ENCODE results near the gene DHX29.

Gene DHX29

GRCh38 chr5:55313870-55314617 is 6.5 kb upstream of the DHX29 start:
- H3K9ac ChIP-seq (ENCODE audit: low read length), result no peak overlapping the region
- peaks cover 18% of the 10 kb centered on the region; the same call in 1 of the 2 replicates for H3K9me3 ChIP-seq (ENCODE audit: control insufficient read depth, insufficient read depth, low read depth, low read length)
- H3K36me3 ChIP-seq (ENCODE audit: control insufficient read depth, insufficient read depth, low read length), result peaks cover 27% of the 10 kb centered on the region
- no peaks in the 10 kb centered on the region for H3K27me3 ChIP-seq (ENCODE audit: control insufficient read depth, insufficient read depth, low read length)
- H3K27ac ChIP-seq (ENCODE audit: low read depth, low read length), result no peak overlapping the region
- peaks cover 6% of the 10 kb centered on the region; the same call in 1 of the 2 replicates for H3K4me1 ChIP-seq (ENCODE audit: control insufficient read depth, insufficient read depth, low read length)
- H3K4me3 ChIP-seq (ENCODE audit: low read depth, low read length), result no peak overlapping the region

- H3K27me3 ChIP-seq (ENCODE audit: control insufficient read depth, insufficient read depth, low read length), result no peaks in the 10 kb centered on the region
- peak overlapping the region; percentile 98 for H3K9ac ChIP-seq (ENCODE audit: low read length)
- H3K27ac ChIP-seq (ENCODE audit: low read depth, low read length), result peak overlapping the region; percentile 89
- H3K9me3 ChIP-seq (ENCODE audit: control insufficient read depth, insufficient read depth, low read depth, low read length), result peaks cover 4% of the 10 kb centered on the region; the same call in 1 of the 2 replicates
- H3K4me1 ChIP-seq (ENCODE audit: control insufficient read depth, insufficient read depth, low read length), result peaks cover 14% of the 10 kb centered on the region
- H3K36me3 ChIP-seq (ENCODE audit: control insufficient read depth, insufficient read depth, low read length), result peaks cover 15% of the 10 kb centered on the region; the same call in 1 of the 2 replicates
- H3K4me3 ChIP-seq (ENCODE audit: low read depth, low read length), result peak overlapping the region; percentile 93
Observed at GRCh38 chr5:55308254-55308836, 851 bp upstream of the DHX29 start.

GRCh38 chr5:55306641-55307382 is 682 bp downstream of the DHX29 start:
- H3K4me1 ChIP-seq (ENCODE audit: control insufficient read depth, insufficient read depth, low read length), result peaks cover 14% of the 10 kb centered on the region
- peak overlapping the region; percentile 98 for H3K9ac ChIP-seq (ENCODE audit: low read length)
- H3K27ac ChIP-seq (ENCODE audit: low read depth, low read length), result peak overlapping the region; percentile 89
- no peaks in the 10 kb centered on the region for H3K27me3 ChIP-seq (ENCODE audit: control insufficient read depth, insufficient read depth, low read length)
- H3K4me3 ChIP-seq (ENCODE audit: low read depth, low read length), result peak overlapping the region; percentile 93
- H3K36me3 ChIP-seq (ENCODE audit: control insufficient read depth, insufficient read depth, low read length), result peaks cover 8% of the 10 kb centered on the region
- peaks cover 4% of the 10 kb centered on the region; the same call in 1 of the 2 replicates for H3K9me3 ChIP-seq (ENCODE audit: control insufficient read depth, insufficient read depth, low read depth, low read length)

GRCh38 chr5:55305345-55305744 is 2.1 kb downstream of the DHX29 start:
- H3K9ac ChIP-seq (ENCODE audit: low read length), result no peak overlapping the region
- H3K36me3 ChIP-seq (ENCODE audit: control insufficient read depth, insufficient read depth, low read length), result peaks cover 5% of the 10 kb centered on the region
- no peak overlapping the region for H3K27ac ChIP-seq (ENCODE audit: low read depth, low read length)
- H3K9me3 ChIP-seq (ENCODE audit: control insufficient read depth, insufficient read depth, low read depth, low read length), result no peaks in the 10 kb centered on the region
- H3K27me3 ChIP-seq (ENCODE audit: control insufficient read depth, insufficient read depth, low read length), result no peaks in the 10 kb centered on the region
- no peak overlapping the region for H3K4me3 ChIP-seq (ENCODE audit: low read depth, low read length)
- peaks cover 14% of the 10 kb centered on the region for H3K4me1 ChIP-seq (ENCODE audit: control insufficient read depth, insufficient read depth, low read length)

- Histone ChIP-seq H3K4me3 (ENCODE audit: low read depth, low read length) (no peak overlapping the region), H3K4me1 (ENCODE audit: control insufficient read depth, insufficient read depth, low read length) (peaks cover 14% of the 10 kb centered on the region)
Observed at GRCh38 chr5:55304584-55304983, 2.9 kb downstream of the DHX29 start.

GRCh38 chr5:55303238-55303690 is 4.2 kb downstream of the DHX29 start:
- no peak overlapping the region for H3K4me3 ChIP-seq (ENCODE audit: low read depth, low read length)
- no peak overlapping the region for H3K27ac ChIP-seq (ENCODE audit: low read depth, low read length)
- H3K36me3 ChIP-seq (ENCODE audit: control insufficient read depth, insufficient read depth, low read length), result peaks cover 5% of the 10 kb centered on the region
- H3K4me1 ChIP-seq (ENCODE audit: control insufficient read depth, insufficient read depth, low read length), result peaks cover 6% of the 10 kb centered on the region
- no peak overlapping the region for H3K9ac ChIP-seq (ENCODE audit: low read length)
- H3K9me3 ChIP-seq (ENCODE audit: control insufficient read depth, insufficient read depth, low read depth, low read length), result no peaks in the 10 kb centered on the region
- no peaks in the 10 kb centered on the region for H3K27me3 ChIP-seq (ENCODE audit: control insufficient read depth, insufficient read depth, low read length)

More at GRCh38 chr5:55304584-55304983, 2.9 kb downstream of the DHX29 start:
- Histone ChIP-seq H3K27ac (ENCODE audit: low read depth, low read length) (no peak overlapping the region), H3K36me3 (ENCODE audit: control insufficient read depth, insufficient read depth, low read length) (peaks cover 5% of the 10 kb centered on the region), H3K27me3 (ENCODE audit: control insufficient read depth, insufficient read depth, low read length) (no peaks in the 10 kb centered on the region), H3K9ac (ENCODE audit: low read length) (no peak overlapping the region), H3K9me3 (ENCODE audit: control insufficient read depth, insufficient read depth, low read depth, low read length) (no peaks in the 10 kb centered on the region)

GRCh38 chr5:55300890-55301289 is 6.6 kb downstream of the DHX29 start:
- Histone ChIP-seq H3K36me3 (ENCODE audit: control insufficient read depth, insufficient read depth, low read length) (peaks cover 28% of the 10 kb centered on the region), H3K4me3 (ENCODE audit: low read depth, low read length) (no peak overlapping the region), H3K4me1 (ENCODE audit: control insufficient read depth, insufficient read depth, low read length) (no peaks in the 10 kb centered on the region), H3K9me3 (ENCODE audit: control insufficient read depth, insufficient read depth, low read depth, low read length) (no peaks in the 10 kb centered on the region), H3K27me3 (ENCODE audit: control insufficient read depth, insufficient read depth, low read length) (no peaks in the 10 kb centered on the region), H3K9ac (ENCODE audit: low read length) (no peak overlapping the region), H3K27ac (ENCODE audit: low read depth, low read length) (no peak overlapping the region)

GRCh38 chr5:55294935-55295334 is 12.6 kb downstream of the DHX29 start:
- no peak overlapping the region for H3K4me3 ChIP-seq (ENCODE audit: low read depth, low read length)

GRCh38 chr5:55290991-55291390 is 16.5 kb downstream of the DHX29 start:
- Histone ChIP-seq H3K9me3 (ENCODE audit: control insufficient read depth, insufficient read depth, low read depth, low read length) (peaks cover 9% of the 10 kb centered on the region; the same call in 1 of the 2 replicates), H3K36me3 (ENCODE audit: control insufficient read depth, insufficient read depth, low read length) (peaks cover 75% of the 10 kb centered on the region), H3K9ac (ENCODE audit: low read length) (no peak overlapping the region), H3K4me1 (ENCODE audit: control insufficient read depth, insufficient read depth, low read length) (no peaks in the 10 kb centered on the region), H3K4me3 (ENCODE audit: low read depth, low read length) (no peak overlapping the region), H3K27ac (ENCODE audit: low read depth, low read length) (no peak overlapping the region), H3K27me3 (ENCODE audit: control insufficient read depth, insufficient read depth, low read length) (no peaks in the 10 kb centered on the region)

More at GRCh38 chr5:55294935-55295334, 12.6 kb downstream of the DHX29 start:
- H3K27ac ChIP-seq (ENCODE audit: low read depth, low read length), result no peak overlapping the region
- H3K4me1 ChIP-seq (ENCODE audit: control insufficient read depth, insufficient read depth, low read length), result no peaks in the 10 kb centered on the region
- no peak overlapping the region for H3K9ac ChIP-seq (ENCODE audit: low read length)
- H3K9me3 ChIP-seq (ENCODE audit: control insufficient read depth, insufficient read depth, low read depth, low read length), result peaks cover 9% of the 10 kb centered on the region; the same call in 1 of the 2 replicates
- H3K27me3 ChIP-seq (ENCODE audit: control insufficient read depth, insufficient read depth, low read length), result no peaks in the 10 kb centered on the region
- peaks cover 75% of the 10 kb centered on the region for H3K36me3 ChIP-seq (ENCODE audit: control insufficient read depth, insufficient read depth, low read length)

GRCh38 chr5:55289808-55290207 is 17.7 kb downstream of the DHX29 start:
- H3K4me1 ChIP-seq (ENCODE audit: control insufficient read depth, insufficient read depth, low read length), result no peaks in the 10 kb centered on the region
- no peak overlapping the region for H3K4me3 ChIP-seq (ENCODE audit: low read depth, low read length)
- no peak overlapping the region for H3K27ac ChIP-seq (ENCODE audit: low read depth, low read length)
- H3K27me3 ChIP-seq (ENCODE audit: control insufficient read depth, insufficient read depth, low read length), result no peaks in the 10 kb centered on the region
- peaks cover 74% of the 10 kb centered on the region for H3K36me3 ChIP-seq (ENCODE audit: control insufficient read depth, insufficient read depth, low read length)
- no peak overlapping the region for H3K9ac ChIP-seq (ENCODE audit: low read length)
- 0 out of 2 replicates have a peak, but pooled peaks cover under 1% of the 10 kb centered on the region for H3K9me3 ChIP-seq (ENCODE audit: control insufficient read depth, insufficient read depth, low read depth, low read length)

Data from HUES6 (cell line).